Ishikawa (cell line): ENCODE measurements around the gene MYMX.

Experiments
- CEBPB ChIP-seq: IDR thresholded peaks from 2 replicates; pipeline ENCODE4 v1.6.1; 2012
- CREB1 ChIP-seq: IDR thresholded peaks from 2 replicates; pipeline ENCODE4 v1.6.1; 2012; ENCODE audit warnings: low read depth
- EGR1 ChIP-seq: IDR thresholded peaks from 2 replicates; pipeline ENCODE4 v1.6.1; 2012
- EP300 ChIP-seq: IDR thresholded peaks from 2 replicates; pipeline ENCODE4 v1.6.1; 2012; ENCODE audit warnings: borderline replicate concordance
- FOXM1 ChIP-seq: IDR thresholded peaks from 2 replicates; pipeline ENCODE4 v1.6.1; 2012; ENCODE audit warnings: low read depth, borderline replicate concordance
- NFIC ChIP-seq: IDR thresholded peaks from 2 replicates; pipeline ENCODE4 v1.6.1; 2012
- RAD21 ChIP-seq: IDR thresholded peaks from 2 replicates; pipeline ENCODE4 v1.6.1; 2012; ENCODE audit warnings: low read depth
- REST ChIP-seq: IDR thresholded peaks from 2 replicates; pipeline ENCODE4 v1.6.1; 2012; ENCODE audit warnings: low read depth, mild to moderate bottlenecking
- TAF1 ChIP-seq: IDR thresholded peaks from 2 replicates; pipeline ENCODE4 v1.6.1; 2012; ENCODE audit warnings: low read depth, mild to moderate bottlenecking
- TCF12 ChIP-seq: IDR thresholded peaks from 2 replicates; pipeline ENCODE4 v1.6.1; 2012; ENCODE audit warnings: low read depth
- TEAD4 ChIP-seq: IDR thresholded peaks from 2 replicates; pipeline ENCODE4 v1.6.1; 2012
- USF1 ChIP-seq: IDR thresholded peaks from 2 replicates; pipeline ENCODE4 v1.6.1; 2012
- YY1 ChIP-seq: IDR thresholded peaks from 2 replicates; pipeline ENCODE4 v1.6.1; 2012; ENCODE audit warnings: low read depth
- ZBTB7A ChIP-seq: IDR thresholded peaks from 2 replicates; pipeline ENCODE4 v1.6.1; 2012; ENCODE audit warnings: low read depth
- TF ChIP-seq, protein P1 (sequence below): IDR thresholded peaks from 2 replicates; pipeline ENCODE4 v1.6.1; 2012

Gene MYMX

DNA sequence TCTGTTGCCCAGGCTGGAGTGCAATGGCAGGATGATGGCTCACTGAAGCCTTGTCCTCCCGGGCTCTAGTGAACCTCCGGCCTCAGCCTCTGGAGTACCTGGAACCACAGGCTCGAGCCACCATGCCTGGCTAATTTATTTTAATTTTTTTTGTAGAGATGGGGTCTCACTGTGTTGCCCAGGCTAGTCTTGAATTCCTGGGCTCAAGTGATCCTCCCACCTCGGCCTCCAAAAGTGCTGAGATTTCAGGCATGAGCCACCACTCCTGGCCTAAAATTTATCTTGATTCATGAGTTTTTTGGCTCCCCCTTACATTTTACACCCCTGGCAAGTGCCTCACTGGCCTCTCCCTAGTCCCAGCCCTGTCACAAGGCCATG is 4.2 kb downstream of the MYMX start:
- TF ChIP-seq TCF12 (no peak), REST (no peak), YY1 (no peak), TAF1 (no peak), CREB1 (no peak), RAD21 (no peak), CEBPB (no peak), USF1 (no peak), EGR1 (no peak), ZBTB7A (no peak), NFIC (no peak), FOXM1 (no peak), TEAD4 (no peak), EP300 (no peak)
- TF ChIP-seq, protein P1, sequence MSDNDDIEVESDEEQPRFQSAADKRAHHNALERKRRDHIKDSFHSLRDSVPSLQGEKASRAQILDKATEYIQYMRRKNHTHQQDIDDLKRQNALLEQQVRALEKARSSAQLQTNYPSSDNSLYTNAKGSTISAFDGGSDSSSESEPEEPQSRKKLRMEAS, result no peak

- TF ChIP-seq CREB1 (no peak), USF1 (0 out of 2 replicates have a peak, but pooled peaks have one; percentile 17), YY1 (no peak), CEBPB (0 out of 2 replicates have a peak, but pooled peaks have one; percentile 25), ZBTB7A (peak; percentile 97), NFIC (peak; percentile 99), REST (no peak), TCF12 (peak; percentile 86), EGR1 (no peak), FOXM1 (peak; percentile 74; the same call in 1 of the 2 replicates), TEAD4 (peak; percentile 50), TAF1 (no peak), RAD21 (peak; percentile 55; the same call in 1 of the 2 replicates), EP300 (peak; percentile 85)
- TF ChIP-seq, protein P1, result peak; percentile 81
Measured at GRCh38 chr6:44221291-44221960, 4.7 kb downstream of the MYMX start.

DNA sequence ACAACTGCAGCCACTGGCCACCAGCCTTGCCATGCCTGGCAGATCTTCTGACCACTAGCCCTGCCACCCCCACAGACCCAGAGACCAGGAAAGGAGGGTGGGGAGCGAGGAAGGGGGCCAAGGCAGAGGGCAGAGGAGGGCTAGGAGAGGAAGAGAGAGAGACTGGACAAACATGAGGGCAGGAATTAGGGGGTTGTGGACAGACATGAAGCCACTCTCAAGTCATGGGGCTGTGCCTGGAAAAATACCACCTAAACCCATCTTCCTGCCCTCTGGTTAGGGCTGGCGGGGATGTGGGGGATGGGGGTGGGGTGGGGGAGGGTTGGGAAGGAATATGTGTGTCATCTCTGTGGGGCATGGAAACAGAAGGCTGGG is 5.2 kb downstream of the MYMX start:
- TF ChIP-seq CREB1 (no peak), CEBPB (no peak), RAD21 (no peak), EP300 (no peak), YY1 (no peak), REST (no peak), USF1 (no peak), NFIC (no peak), TAF1 (no peak), EGR1 (no peak), TCF12 (no peak), TEAD4 (no peak)
- TF ChIP-seq, protein P1, result no peak
